ENCODE results near the gene IL17B. TPM values are rescaled to one million over a fixed set of nuclear protein-coding genes. Genes with fewer than 3 reads are reported as not detected.
A peak's percentile ranks its signal among the peaks of the same experiment; 100 is the strongest.

Gene IL17B
- total and polyA plus RNA-seq, 9 of the 15 experiments (the other 6 are each of a cell fraction or from before 2014, with no cell fraction given) = 0.28 to 2.6 (median 0.53) TPM; not detected in 2

DNA sequence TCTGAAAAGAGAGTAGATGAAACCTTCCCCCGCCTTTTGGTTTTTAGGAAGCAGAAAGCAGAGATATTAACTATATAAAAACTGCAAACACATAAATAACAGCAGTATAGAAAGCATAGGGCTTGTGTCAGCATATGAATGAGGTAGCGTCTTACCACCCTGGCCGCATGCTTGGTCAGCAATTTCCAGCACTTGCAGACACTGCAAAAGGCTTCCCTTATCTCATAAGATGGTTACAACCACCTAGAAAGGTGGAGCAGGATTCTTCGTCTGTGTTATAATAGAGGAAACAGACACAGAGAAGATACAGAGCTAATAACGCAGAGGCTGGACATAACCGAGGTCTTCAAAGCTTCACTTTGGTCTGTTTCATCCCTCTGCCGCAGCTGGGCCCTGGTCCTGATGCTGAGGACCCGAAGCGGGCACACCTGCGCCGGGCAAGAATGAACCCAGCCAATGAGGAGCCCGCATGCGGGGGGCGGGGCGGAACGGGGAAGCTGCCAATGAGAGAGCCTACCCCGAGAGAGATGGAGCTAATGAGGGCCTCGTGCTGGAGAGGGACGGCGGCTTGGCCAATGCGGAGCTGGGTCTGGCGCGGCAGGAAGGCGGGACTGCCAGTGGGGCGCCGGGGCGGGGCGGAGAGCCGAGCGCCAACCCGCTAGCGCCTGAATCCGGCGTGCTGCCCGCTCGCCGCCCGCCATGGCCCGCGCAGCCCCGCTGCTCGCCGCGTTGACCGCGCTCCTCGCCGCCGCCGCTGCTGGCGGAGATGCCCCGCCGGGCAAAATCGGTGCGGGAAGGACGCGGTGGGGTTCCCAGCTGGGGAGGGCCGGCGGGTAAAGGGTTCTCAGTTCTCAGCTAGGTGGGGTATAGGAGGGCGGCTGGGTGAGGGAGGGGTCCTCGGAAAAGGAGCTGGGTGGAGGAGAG is 21.5 kb downstream of the IL17B start, which contains the start of gene PCYOX1L (continued):
- TF ChIP-seq POU5F1 (IDR thresholded peaks at IDR 0.05; ENCODE audit: borderline replicate concordance, low read depth, low read length, partially characterized antibody) (no peak), ZNF274 (IDR thresholded peaks at IDR 0.05; ENCODE audit: borderline replicate concordance, low read depth, low read length) (no peak), NR4A1 (CRISPR knock-in tag; IDR thresholded peaks at IDR 0.05) (0 out of 2 replicates have a peak, but pooled peaks have one; percentile 27), NR4A1 (tag; IDR thresholded peaks at IDR 0.05) (no peak), ZNF445 (CRISPR knock-in tag; IDR thresholded peaks at IDR 0.05; ENCODE audit: low read depth) (no peak), RREB1 (CRISPR knock-in tag; IDR thresholded peaks at IDR 0.05) (peak; percentile 99), NEUROD1 (IDR thresholded peaks at IDR 0.05; ENCODE audit: borderline replicate concordance, low read depth, low read length, partially characterized antibody) (peak; percentile 73), PHF20 (IDR thresholded peaks at IDR 0.05; ENCODE audit: partially characterized antibody) (peak; percentile 41), NCOA2 (IDR thresholded peaks at IDR 0.05; ENCODE audit: partially characterized antibody in 2 of 2) (no peak), WHSC1 (IDR thresholded peaks at IDR 0.05; ENCODE audit: low read length) (no peak), ZNF311 (CRISPR knock-in tag; IDR thresholded peaks at IDR 0.05) (no peak), ZKSCAN1 (IDR thresholded peaks at IDR 0.05; ENCODE audit: low read depth, low read length) (no peak), MBD2 (IDR thresholded peaks at IDR 0.05; ENCODE audit: borderline replicate concordance, low read depth) (peak; percentile 91), KHSRP (IDR thresholded peaks at IDR 0.05) (no peak), TARDBP (IDR thresholded peaks at IDR 0.05) (no peak), KDM2B (CRISPR knock-in tag; IDR thresholded peaks at IDR 0.05) (0 out of 2 replicates have a peak, but pooled peaks have one; percentile 68), ZNF408 (CRISPR knock-in tag; IDR thresholded peaks at IDR 0.05; ENCODE audit: low read depth) (no peak), FOXJ2 (tag; IDR thresholded peaks at IDR 0.05) (peak; percentile 52; the same call in 1 of the 2 replicates), ZBTB17 (CRISPR knock-in tag; IDR thresholded peaks at IDR 0.05) (no peak), SP2 (IDR thresholded peaks at IDR 0.05; ENCODE audit: extremely low read depth, low read depth, low read length, poor library complexity, severe bottlenecking) (peak; percentile 72), NFATC3 (IDR thresholded peaks at IDR 0.05) (no peak), RCOR1 (IDR thresholded peaks at IDR 0.05; ENCODE audit: borderline replicate concordance in 1 of 2, low read depth in 2 of 2, low read length in 2 of 2) (peak in 1 of 2 experiments; percentile 20; a peak in 1 of 4 replicates)

Data from K562 (cell line).